Spleen (tissue), 11 donors: ENCODE results near the gene JAK2. TPM values are rescaled to one million over a fixed set of nuclear protein-coding genes. Genes with fewer than 3 reads are reported as not detected.

Source experiments
- DNase-seq: peaks from one replicate; pipeline ENCODE4 v3.0.0-alpha.2; 2020
- H3K27ac ChIP-seq, 8 donors: fragments of 200-600 bp; sonication (generic) in 7 of 8; 1 replicate in 4 of 8; 2 replicates in 4 of 8; pipeline versions ENCODE4 v1.5.0 to v1.8.0; 2016 to 2021; ENCODE audit warnings: inconsistent platforms in 4 of 8, mild to moderate bottlenecking in 4 of 8, moderate library complexity in 1 of 8
- H3K27me3 ChIP-seq, 7 donors: fragments of 200-600 bp; sonication (generic) in 6 of 7; replicated peaks in 1 of 7; 1 replicate in 4 of 7; 2 replicates in 3 of 7; pipeline versions ENCODE4 v1.5.0 to v1.8.0; 2016 to 2021; ENCODE audit warnings: inconsistent platforms in 3 of 7, mild to moderate bottlenecking in 1 of 7
- H3K36me3 ChIP-seq, 6 donors: fragments of 200-600 bp; sonication (generic) in 5 of 6; 1 replicate in 4 of 6; 2 replicates in 2 of 6; pipeline versions ENCODE4 v1.5.0 to v1.8.0; 2016 to 2021; ENCODE audit warnings: inconsistent platforms in 2 of 6
- H3K4me1 ChIP-seq, 6 donors: fragments of 200-600 bp; sonication (generic) in 5 of 6; 1 replicate in 3 of 6; 2 replicates in 3 of 6; pipeline versions ENCODE4 v1.5.0 to v1.8.0; 2016 to 2021; ENCODE audit warnings: inconsistent platforms in 3 of 6
- H3K4me3 ChIP-seq, 8 donors: fragments of 200-600 bp; sonication (generic) in 7 of 8; 1 replicate in 4 of 8; 2 replicates in 4 of 8; pipeline versions ENCODE4 v1.5.0 to v1.8.0; 2016 to 2021; ENCODE audit warnings: inconsistent platforms in 4 of 8, mild to moderate bottlenecking in 4 of 8, moderate library complexity in 2 of 8
- H3K9me3 ChIP-seq, 8 donors: fragments of 200-600 bp; sonication (generic) in 7 of 8; 1 replicate in 4 of 8; 2 replicates in 4 of 8; pipeline versions ENCODE4 v1.5.0 to v1.8.0; 2016 to 2021; ENCODE audit warnings: inconsistent platforms in 4 of 8
- CTCF ChIP-seq, 11 experiments: fragments of 200-600 bp in 7 of 11; fragments of 450-650 bp in 4 of 11; sonication (generic) in 4 of 11; IDR thresholded peaks in 8 of 11; conservative IDR thresholded peaks in 3 of 11; 1 replicate in 7 of 11; 2 replicates in 4 of 11; pipeline versions ENCODE4 v1.4.0 to v1.8.0; 2016 to 2021; ENCODE audit warnings: antibody characterized with exemption in 11 of 11, inconsistent platforms in 4 of 11, mild to moderate bottlenecking in 1 of 11
- POLR2A ChIP-seq, 3 donors: fragments of 450-650 bp; IDR thresholded peaks; one replicate each; pipeline ENCODE4 v1.5.1; 2017; ENCODE audit warnings: antibody characterized with exemption in 3 of 3, mild to moderate bottlenecking in 1 of 3
- POLR2AphosphoS5 ChIP-seq, 3 donors: sonication (generic); formaldehyde crosslinking; IDR thresholded peaks; one replicate each; pipeline ENCODE4 v1.5.1; 2017; ENCODE audit warnings: antibody characterized with exemption in 3 of 3
- WGBS, 5 donors: extraction: QIAGEN DNeasy Blood & Tissue Kit in 3 of 5; methylation state at CpG; one replicate each; pipeline versions ENCODE4 v1.1.5 to v1.1.7; 2013 to 2018; 5-methylcytosine and 5-hydroxymethylcytosine counted together
- intact Hi-C: fragments of 100-400 bp; cut with DNase I; formaldehyde crosslinking; loops from one replicate; pipeline ENCODE4 v1.15.0; 2023; ENCODE audit warnings: low total_unique reads
- polyA plus RNA-seq, 3 donors: library from polyadenylated mRNA; stranded (reverse); fragments of 200-250 nt; gene quantifications; one replicate each; pipeline ENCODE4 v1.2.1, GENCODE V29; 2013
- total RNA-seq, 7 donors: library from RNA; depleted of rRNA in 3 of 7; stranded (reverse); fragments of >200 nt in 3 of 7; fragmentation: NEBNext Ultra II Directional in 4 of 7; extraction: Animal tissue kit (Norgen Biotek cat#: 25700) in 4 of 7; gene quantifications; one replicate each; pipeline versions ENCODE4 v1.1.0 to v1.2.1, GENCODE V29; 2016 to 2021
- donor health status: healthy with polysubstance abuse.
- donor health status: DM: no; HTN: no; CAD: no; lungs with moderate emphysema.
- donor health status: DM: no; HTN: no; CAD: no.
- donor health status: Bipolar disorder and iron deficiency.
- donor health status: healthy.
- donor health status: DM: no; HTN: no; CAD: no.
- donor health status: DM: yes; HTN: yes; CAD: no.

JAK2 gene
- total and polyA plus RNA-seq, 10 donors = 7.1 to 61.2 (median 45.8) TPM

- Histone ChIP-seq H3K27ac (no peak overlapping the region), H3K36me3 (peaks cover 0 to 43% (median 27%) of the 10 kb centered on the region in 6 donors), H3K4me1 (no peaks in the 10 kb centered on the region), H3K4me3 (no peak overlapping the region), H3K9me3 (peaks cover 0 to 35% (median 16%) of the 10 kb centered on the region in 8 donors), H3K27me3 (no peaks in the 10 kb centered on the region)
- TF ChIP-seq CTCF (IDR thresholded peaks at IDR 0.05 in 8 of 11, conservative IDR thresholded peaks at IDR 0.05 in 3 of 11) (no peak), POLR2A (IDR thresholded peaks at IDR 0.05) (no peak), POLR2AphosphoS5 (IDR thresholded peaks at IDR 0.05) (peak in 1 of 3 donors; percentile 44)
- WGBS, 5 donors = 97 to 99% (median 98%) methylated on average over 40 to 50 of the region's 50 CpGs
- peak; percentile 69 for DNase-seq
- intact Hi-C loops = no loop called here
These were observed 126.0 kb downstream of the JAK2 start for GRCh38 chr9:5110867-5111681.

GRCh38 chr9:5111696-5112095 lies 126.6 kb downstream of the JAK2 start:
- no peak overlapping the region for H3K27ac ChIP-seq
- DNase-seq = peak; percentile 60
- no peaks in the 10 kb centered on the region for H3K27me3 ChIP-seq
- intact Hi-C loops = no loop called here
- no peak overlapping the region for H3K4me3 ChIP-seq
- peaks cover 0 to 29% (median 11%) of the 10 kb centered on the region in 8 donors for H3K9me3 ChIP-seq
- WGBS, 5 donors = 98 to 100% (median 99%) methylated on average over 7 to 28 of the region's 28 CpGs
- H3K4me1 ChIP-seq = no peaks in the 10 kb centered on the region
- TF ChIP-seq POLR2A (IDR thresholded peaks at IDR 0.05) (no peak), CTCF (IDR thresholded peaks at IDR 0.05 in 8 of 11, conservative IDR thresholded peaks at IDR 0.05 in 3 of 11) (no peak), POLR2AphosphoS5 (IDR thresholded peaks at IDR 0.05) (peak in 1 of 3 donors; percentile 42)
- peaks cover 0 to 43% (median 27%) of the 10 kb centered on the region in 6 donors for H3K36me3 ChIP-seq

GRCh38 chr9:5112109-5112592 lies 127.1 kb downstream of the JAK2 start:
- TF ChIP-seq POLR2A (IDR thresholded peaks at IDR 0.05) (no peak), CTCF (IDR thresholded peaks at IDR 0.05 in 8 of 11, conservative IDR thresholded peaks at IDR 0.05 in 3 of 11) (no peak), POLR2AphosphoS5 (IDR thresholded peaks at IDR 0.05) (no peak)
- WGBS, 5 donors = 96 to 99% (median 98%) methylated on average over 16 to 30 of the region's 30 CpGs
- Histone ChIP-seq H3K27me3 (no peaks in the 10 kb centered on the region), H3K4me1 (no peaks in the 10 kb centered on the region), H3K4me3 (no peak overlapping the region), H3K27ac (no peak overlapping the region), H3K9me3 (peaks cover 0 to 28% (median 10%) of the 10 kb centered on the region in 8 donors), H3K36me3 (peaks cover 0 to 43% (median 27%) of the 10 kb centered on the region in 6 donors)
- peak; percentile 70 for DNase-seq
- intact Hi-C loops = no loop called here

GRCh38 chr9:5112646-5113045 lies 127.6 kb downstream of the JAK2 start:
- Histone ChIP-seq H3K36me3 (peaks cover 0 to 43% (median 27%) of the 10 kb centered on the region in 6 donors), H3K27me3 (no peaks in the 10 kb centered on the region), H3K27ac (no peak overlapping the region), H3K4me3 (no peak overlapping the region), H3K9me3 (peaks cover 0 to 28% (median 10%) of the 10 kb centered on the region in 8 donors), H3K4me1 (no peaks in the 10 kb centered on the region)
- DNase-seq = peak; percentile 61
- 94 to 97% (median 95%) methylated on average over 13 to 20 of the region's 20 CpGs for WGBS, 5 donors
- TF ChIP-seq POLR2A (IDR thresholded peaks at IDR 0.05) (no peak), CTCF (IDR thresholded peaks at IDR 0.05 in 8 of 11, conservative IDR thresholded peaks at IDR 0.05 in 3 of 11) (no peak), POLR2AphosphoS5 (IDR thresholded peaks at IDR 0.05) (no peak)
- intact Hi-C loops = no loop called here
